ENCODE data around the gene HBG2. TPM values are rescaled to one million over a fixed set of nuclear protein-coding genes. Genes with fewer than 3 reads are reported as not detected.

The HBG2 gene
- total and polyA plus RNA-seq, 2 of the 8 experiments (the other 6 are each of a cell fraction or from before 2014, with no cell fraction given): 0.23 TPM; not detected in 1

- no peak for TF ChIP-seq GABPA (IDR thresholded peaks at IDR 0.05; ENCODE audit: borderline replicate concordance, insufficient read depth, low read length)
- TF ChIP-seq YY1 (IDR thresholded peaks at IDR 0.05; ENCODE audit: low read depth, low read length): no peak
- no peak for TF ChIP-seq EP300 (IDR thresholded peaks at IDR 0.05; ENCODE audit: borderline replicate concordance in 1 of 2, low read depth in 2 of 2, low read length in 2 of 2)
- no peak for TF ChIP-seq RAD21 (IDR thresholded peaks at IDR 0.05 in 1 of 2, conservative IDR thresholded peaks at IDR 0.05 in 1 of 2; ENCODE audit: low read depth in 2 of 2, low read length in 2 of 2)
- no peak for TF ChIP-seq ZNF274 (IDR thresholded peaks at IDR 0.05; ENCODE audit: borderline replicate concordance, extremely low read depth, low read length)
- no peak for TF ChIP-seq BACH1 (IDR thresholded peaks at IDR 0.05; ENCODE audit: low read length)
Observed at GRCh38 chr11:5283882-5284281, 29.3 kb upstream of the HBG2 start (continued).
